ENCODE data around the gene ACTG1. TPM values are rescaled to one million over a fixed set of nuclear protein-coding genes. Genes with fewer than 3 reads are reported as not detected.
A peak's percentile ranks its signal among the peaks of the same experiment; 100 is the strongest.

ACTG1 gene
- total and polyA plus RNA-seq, 2 of the 13 experiments (the other 11 are each of a cell fraction or from before 2014, with no cell fraction given), result 973 to 1,138 TPM

DNA sequence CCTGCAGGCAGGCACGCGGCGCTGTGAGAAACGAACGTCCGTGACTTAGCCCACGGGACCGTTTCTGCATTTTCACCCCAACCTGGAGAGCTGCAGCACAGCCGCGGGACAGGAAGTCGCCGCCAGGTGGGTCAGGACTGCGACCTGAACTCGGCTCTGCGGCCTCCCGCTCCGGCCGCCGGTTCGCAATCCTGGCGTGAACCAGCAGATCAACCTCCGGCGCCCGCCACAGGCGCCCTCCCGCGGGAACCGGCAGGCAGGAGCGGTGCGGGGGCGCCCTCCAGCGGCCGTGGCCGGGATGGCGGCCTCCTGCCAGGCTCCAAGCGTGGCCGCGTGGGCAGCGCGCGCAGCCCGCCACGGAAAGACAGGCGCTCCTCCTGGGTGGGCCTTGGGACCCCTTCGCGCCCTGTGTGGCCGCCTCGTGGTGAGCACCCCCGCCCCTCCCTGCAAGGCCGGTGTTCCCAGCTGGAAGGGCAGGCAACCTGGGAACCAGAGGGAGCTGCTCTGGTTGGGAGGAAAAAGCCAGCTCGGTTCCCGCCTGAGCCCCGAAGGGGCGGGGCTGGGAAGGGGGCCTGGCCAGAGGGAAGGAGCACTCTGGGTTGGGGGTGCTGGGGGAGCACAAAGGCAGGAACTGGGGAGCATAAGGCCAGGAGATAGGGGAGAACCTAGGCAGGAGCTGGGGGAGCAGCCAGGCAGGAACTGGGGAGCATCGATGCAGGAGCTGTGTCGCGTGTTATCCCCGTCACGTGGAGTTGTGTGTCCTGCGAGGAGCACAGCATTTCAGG is 28.2 kb downstream of the ACTG1 start (continued):
- TF ChIP-seq, protein P1, sequence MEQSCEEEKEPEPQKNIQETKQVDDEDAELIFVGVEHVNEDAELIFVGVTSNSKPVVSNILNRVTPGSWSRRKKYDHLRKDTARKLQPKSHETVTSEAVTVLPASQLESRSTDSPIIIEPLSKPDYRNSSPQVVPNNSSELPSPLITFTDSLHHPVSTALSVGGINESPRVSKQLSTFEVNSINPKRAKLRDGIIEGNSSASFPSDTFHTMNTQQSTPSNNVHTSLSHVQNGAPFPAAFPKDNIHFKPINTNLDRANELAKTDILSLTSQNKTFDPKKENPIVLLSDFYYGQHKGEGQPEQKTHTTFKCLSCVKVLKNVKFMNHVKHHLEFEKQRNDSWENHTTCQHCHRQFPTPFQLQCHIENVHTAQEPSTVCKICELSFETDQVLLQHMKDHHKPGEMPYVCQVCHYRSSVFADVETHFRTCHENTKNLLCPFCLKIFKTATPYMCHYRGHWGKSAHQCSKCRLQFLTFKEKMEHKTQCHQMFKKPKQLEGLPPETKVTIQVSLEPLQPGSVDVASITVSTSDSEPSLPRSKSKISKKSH (CRISPR knock-in tag; IDR thresholded peaks at IDR 0.05; ENCODE audit: borderline replicate concordance), result peak; percentile 75; the same call in 1 of the 2 replicates
- peak; percentile 77; the same call in 1 of the 2 replicates for TF ChIP-seq ZSCAN21 (CRISPR knock-in tag; IDR thresholded peaks at IDR 0.05; ENCODE audit: borderline replicate concordance)
- TF ChIP-seq ZNF724P (CRISPR knock-in tag; IDR thresholded peaks at IDR 0.05; ENCODE audit: borderline replicate concordance), result peak; percentile 85; the same call in 1 of the 2 replicates
- TF ChIP-seq, protein P2, sequence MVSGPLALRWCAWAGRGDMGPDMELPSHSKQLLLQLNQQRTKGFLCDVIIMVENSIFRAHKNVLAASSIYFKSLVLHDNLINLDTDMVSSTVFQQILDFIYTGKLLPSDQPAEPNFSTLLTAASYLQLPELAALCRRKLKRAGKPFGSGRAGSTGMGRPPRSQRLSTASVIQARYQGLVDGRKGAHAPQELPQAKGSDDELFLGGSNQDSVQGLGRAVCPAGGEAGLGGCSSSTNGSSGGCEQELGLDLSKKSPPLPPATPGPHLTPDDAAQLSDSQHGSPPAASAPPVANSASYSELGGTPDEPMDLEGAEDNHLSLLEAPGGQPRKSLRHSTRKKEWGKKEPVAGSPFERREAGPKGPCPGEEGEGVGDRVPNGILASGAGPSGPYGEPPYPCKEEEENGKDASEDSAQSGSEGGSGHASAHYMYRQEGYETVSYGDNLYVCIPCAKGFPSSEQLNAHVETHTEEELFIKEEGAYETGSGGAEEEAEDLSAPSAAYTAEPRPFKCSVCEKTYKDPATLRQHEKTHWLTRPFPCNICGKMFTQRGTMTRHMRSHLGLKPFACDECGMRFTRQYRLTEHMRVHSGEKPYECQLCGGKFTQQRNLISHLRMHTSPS (CRISPR knock-in tag; IDR thresholded peaks at IDR 0.05; ENCODE audit: low read depth), result no peak; the same call in 1 of the 2 replicates
- no peak for TF ChIP-seq ZNF569 (CRISPR knock-in tag; IDR thresholded peaks at IDR 0.05; ENCODE audit: borderline replicate concordance)
- TF ChIP-seq, protein P3, sequence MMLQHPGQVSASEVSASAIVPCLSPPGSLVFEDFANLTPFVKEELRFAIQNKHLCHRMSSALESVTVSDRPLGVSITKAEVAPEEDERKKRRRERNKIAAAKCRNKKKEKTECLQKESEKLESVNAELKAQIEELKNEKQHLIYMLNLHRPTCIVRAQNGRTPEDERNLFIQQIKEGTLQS (CRISPR knock-in tag; IDR thresholded peaks at IDR 0.05), result no peak
- TF ChIP-seq LCORL (IDR thresholded peaks at IDR 0.05), result no peak
- TF ChIP-seq LCORL (CRISPR knock-in tag; IDR thresholded peaks at IDR 0.05), result peak; percentile 89
- TF ChIP-seq, protein P4, sequence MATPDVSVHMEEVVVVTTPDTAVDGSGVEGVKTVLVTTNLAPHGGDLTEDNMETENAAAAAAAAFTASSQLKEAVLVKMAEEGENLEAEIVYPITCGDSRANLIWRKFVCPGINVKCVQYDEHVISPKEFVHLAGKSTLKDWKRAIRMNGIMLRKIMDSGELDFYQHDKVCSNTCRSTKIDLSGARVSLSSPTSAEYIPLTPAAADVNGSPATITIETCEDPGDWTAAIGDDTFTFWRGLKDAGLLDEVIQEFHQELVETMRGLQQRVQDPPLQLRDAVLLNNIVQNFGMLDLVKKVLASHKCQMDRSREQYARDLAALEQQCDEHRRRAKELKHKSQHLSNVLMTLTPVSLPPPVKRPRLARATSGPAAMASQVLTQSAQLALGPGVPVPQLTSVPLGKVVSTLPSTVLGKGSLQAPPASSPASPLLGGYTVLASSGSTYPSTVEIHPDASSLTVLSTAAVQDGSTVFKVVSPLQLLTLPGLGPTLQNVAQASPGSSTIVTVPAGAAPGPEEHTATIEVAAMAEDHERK (CRISPR knock-in tag; IDR thresholded peaks at IDR 0.05; ENCODE audit: low read depth), result no peak
- no peak for TF ChIP-seq PLRG1 (conservative IDR thresholded peaks at IDR 0.05)
- TF ChIP-seq, protein P5, sequence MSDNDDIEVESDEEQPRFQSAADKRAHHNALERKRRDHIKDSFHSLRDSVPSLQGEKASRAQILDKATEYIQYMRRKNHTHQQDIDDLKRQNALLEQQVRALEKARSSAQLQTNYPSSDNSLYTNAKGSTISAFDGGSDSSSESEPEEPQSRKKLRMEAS (IDR thresholded peaks at IDR 0.05), result peak; percentile 90
- peak; percentile 82 for TF ChIP-seq ZNF564 (CRISPR knock-in tag; IDR thresholded peaks at IDR 0.05)
- TF ChIP-seq, protein P6, sequence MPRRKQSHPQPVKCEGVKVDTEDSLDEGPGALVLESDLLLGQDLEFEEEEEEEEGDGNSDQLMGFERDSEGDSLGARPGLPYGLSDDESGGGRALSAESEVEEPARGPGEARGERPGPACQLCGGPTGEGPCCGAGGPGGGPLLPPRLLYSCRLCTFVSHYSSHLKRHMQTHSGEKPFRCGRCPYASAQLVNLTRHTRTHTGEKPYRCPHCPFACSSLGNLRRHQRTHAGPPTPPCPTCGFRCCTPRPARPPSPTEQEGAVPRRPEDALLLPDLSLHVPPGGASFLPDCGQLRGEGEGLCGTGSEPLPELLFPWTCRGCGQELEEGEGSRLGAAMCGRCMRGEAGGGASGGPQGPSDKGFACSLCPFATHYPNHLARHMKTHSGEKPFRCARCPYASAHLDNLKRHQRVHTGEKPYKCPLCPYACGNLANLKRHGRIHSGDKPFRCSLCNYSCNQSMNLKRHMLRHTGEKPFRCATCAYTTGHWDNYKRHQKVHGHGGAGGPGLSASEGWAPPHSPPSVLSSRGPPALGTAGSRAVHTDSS (CRISPR knock-in tag; conservative IDR thresholded peaks at IDR 0.05), result peak; percentile 71; the same call in 1 of the 2 replicates
- TF ChIP-seq SALL1 (CRISPR knock-in tag; IDR thresholded peaks at IDR 0.05), result peak; percentile 94
- TF ChIP-seq, protein P7, sequence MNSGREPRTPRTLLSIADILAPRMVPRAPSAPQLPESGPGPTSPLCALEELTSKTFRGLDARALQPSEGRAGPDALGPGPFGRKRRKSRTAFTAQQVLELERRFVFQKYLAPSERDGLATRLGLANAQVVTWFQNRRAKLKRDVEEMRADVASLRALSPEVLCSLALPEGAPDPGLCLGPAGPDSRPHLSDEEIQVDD (CRISPR knock-in tag; IDR thresholded peaks at IDR 0.05; ENCODE audit: borderline replicate concordance), result peak; percentile 51; the same call in 1 of the 2 replicates
- TF ChIP-seq ZFP41 (CRISPR knock-in tag; IDR thresholded peaks at IDR 0.05; ENCODE audit: borderline replicate concordance), result peak; percentile 76; the same call in 1 of the 2 replicates
- TF ChIP-seq, protein P8, sequence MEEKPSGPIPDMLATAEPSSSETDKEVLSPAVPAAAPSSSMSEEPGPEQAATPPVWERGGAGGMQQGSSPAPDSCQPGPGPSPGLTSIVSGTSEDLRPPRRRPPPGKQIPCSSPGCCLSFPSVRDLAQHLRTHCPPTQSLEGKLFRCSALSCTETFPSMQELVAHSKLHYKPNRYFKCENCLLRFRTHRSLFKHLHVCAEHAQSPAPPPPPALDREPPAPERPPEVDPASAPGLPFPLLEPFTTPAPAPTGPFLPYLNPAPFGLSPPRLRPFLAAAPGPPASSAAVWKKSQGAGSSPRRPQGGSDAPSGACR (CRISPR knock-in tag; IDR thresholded peaks at IDR 0.05), result 0 out of 2 replicates have a peak, but pooled peaks have one; percentile 66
- no peak for TF ChIP-seq ZNF557 (CRISPR knock-in tag; IDR thresholded peaks at IDR 0.05)
- peak; percentile 56; the same call in 1 of the 2 replicates for TF ChIP-seq RXRB (CRISPR knock-in tag; IDR thresholded peaks at IDR 0.05; ENCODE audit: borderline replicate concordance)
- peak; percentile 69; the same call in 1 of the 2 replicates for TF ChIP-seq ZNF607 (CRISPR knock-in tag; IDR thresholded peaks at IDR 0.05; ENCODE audit: borderline replicate concordance)
